ENCODE data around the gene RTN4RL1. TPM values are rescaled to one million over a fixed set of nuclear protein-coding genes. Genes with fewer than 3 reads are reported as not detected.

RTN4RL1 gene
- total and polyA plus RNA-seq, 2 of the 4 experiments (the other 2 are of a cell fraction): under 0.01 to 0.03 TPM

DNA sequence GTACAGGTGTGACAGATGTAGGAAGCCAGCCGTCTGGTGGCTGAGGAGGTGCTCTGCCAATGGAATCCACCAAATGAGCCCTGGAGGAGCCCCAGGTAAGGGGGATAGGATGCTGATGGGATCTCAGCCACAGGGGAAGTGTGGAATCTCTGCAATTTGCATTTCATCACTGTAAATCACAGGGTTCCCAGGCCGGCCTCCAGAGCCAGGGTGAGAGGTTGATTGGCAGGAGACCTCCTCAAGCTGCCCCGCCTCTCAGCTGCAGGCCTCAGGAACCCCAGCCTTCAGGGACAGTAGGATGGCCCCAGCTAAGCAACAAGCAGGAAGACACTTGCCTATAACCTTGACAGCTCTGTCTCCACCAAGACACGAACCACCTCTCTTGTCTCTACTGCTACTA lies 39.4 kb downstream of the RTN4RL1 start:
- Histone ChIP-seq H3K18ac (ENCODE audit: low read depth, low read length) (no peak overlapping the region), H3K27me3 (ENCODE audit: control insufficient read depth, insufficient read depth, low read length) (peaks cover 10% of the 10 kb centered on the region; the same call in 1 of the 2 replicates), H2BK120ac (ENCODE audit: low read depth, low read length) (no peak overlapping the region), H3K4me3 (ENCODE audit: insufficient read depth, low read depth, low read length) (no peak overlapping the region), H4K8ac (ENCODE audit: low read depth in 2 of 2, low read length in 2 of 2) (no peak overlapping the region), H4K20me1 (ENCODE audit: insufficient read depth, low read length) (no peaks in the 10 kb centered on the region), H3K14ac (replicated peaks; ENCODE audit: low read depth, low read length) (no peak overlapping the region), H3K27ac (ENCODE audit: insufficient read depth, low read length) (no peak overlapping the region), H3K23ac (ENCODE audit: low read depth, low read length) (no peak overlapping the region), H2BK20ac (ENCODE audit: low read depth, low read length) (no peak overlapping the region), H3K56ac (ENCODE audit: extremely low read depth, insufficient read depth, low read length) (no peak overlapping the region), H2AK5ac (ENCODE audit: low read depth, low read length) (no peak overlapping the region), H3K36me3 (ENCODE audit: control insufficient read depth, insufficient read depth, low read length) (no peaks in the 10 kb centered on the region), H3K4ac (ENCODE audit: low read depth, low read length) (no peak overlapping the region), H2BK15ac (ENCODE audit: low read depth, low read length) (no peak overlapping the region), H3K9me3 (ENCODE audit: control insufficient read depth, insufficient read depth, low read length) (no peaks in the 10 kb centered on the region), H2BK5ac (ENCODE audit: low read depth, low read length, poor library complexity, severe bottlenecking) (no peak overlapping the region), H2AFZ (replicated peaks; ENCODE audit: low read length, poor library complexity) (no peak overlapping the region), H3K9ac (ENCODE audit: low read depth, low read length) (no peak overlapping the region), H3K4me1 (ENCODE audit: control insufficient read depth, insufficient read depth, low read length) (peaks cover 7% of the 10 kb centered on the region; the same call in 1 of the 2 replicates), H2AK9ac (replicated peaks; ENCODE audit: low read depth, low read length, poor library complexity) (no peak overlapping the region), H4K5ac (ENCODE audit: low read depth, low read length) (no peak overlapping the region), H3K9me1 (ENCODE audit: insufficient read depth, low read length) (peaks cover 9% of the 10 kb centered on the region), H3K79me1 (ENCODE audit: low read depth in 1 of 2, low read length in 2 of 2) (no peaks in the 10 kb centered on the region), H4K91ac (ENCODE audit: insufficient read depth, low read depth, low read length) (no peak overlapping the region), H3K4me2 (ENCODE audit: low read depth, low read length) (no peak overlapping the region)
- TF ChIP-seq, protein P1, sequence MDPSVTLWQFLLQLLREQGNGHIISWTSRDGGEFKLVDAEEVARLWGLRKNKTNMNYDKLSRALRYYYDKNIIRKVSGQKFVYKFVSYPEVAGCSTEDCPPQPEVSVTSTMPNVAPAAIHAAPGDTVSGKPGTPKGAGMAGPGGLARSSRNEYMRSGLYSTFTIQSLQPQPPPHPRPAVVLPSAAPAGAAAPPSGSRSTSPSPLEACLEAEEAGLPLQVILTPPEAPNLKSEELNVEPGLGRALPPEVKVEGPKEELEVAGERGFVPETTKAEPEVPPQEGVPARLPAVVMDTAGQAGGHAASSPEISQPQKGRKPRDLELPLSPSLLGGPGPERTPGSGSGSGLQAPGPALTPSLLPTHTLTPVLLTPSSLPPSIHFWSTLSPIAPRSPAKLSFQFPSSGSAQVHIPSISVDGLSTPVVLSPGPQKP (IDR thresholded peaks at IDR 0.05; ENCODE audit: borderline replicate concordance, low read depth, low read length): no peak
- TF ChIP-seq POLR2A (IDR thresholded peaks at IDR 0.05; ENCODE audit: low read depth, low read length) (no peak), CTCF (conservative IDR thresholded peaks at IDR 0.05; ENCODE audit: low read depth, low read length) (no peak), SMC3 (IDR thresholded peaks at IDR 0.05; ENCODE audit: low read depth, low read length) (no peak), CEBPB (IDR thresholded peaks at IDR 0.05; ENCODE audit: low read depth, low read length) (no peak), MXI1 (IDR thresholded peaks at IDR 0.05; ENCODE audit: borderline replicate concordance, low read depth, low read length) (no peak), CHD1 (IDR thresholded peaks at IDR 0.05; ENCODE audit: low read depth, low read length) (no peak), RAD21 (IDR thresholded peaks at IDR 0.05; ENCODE audit: low read length) (no peak), FOS (IDR thresholded peaks at IDR 0.05; ENCODE audit: low read depth, low read length) (no peak), NFE2L2 (IDR thresholded peaks at IDR 0.05; ENCODE audit: low read depth, low read length) (no peak), MAFK (IDR thresholded peaks at IDR 0.05; ENCODE audit: low read depth, low read length) (no peak), RCOR1 (IDR thresholded peaks at IDR 0.05; ENCODE audit: insufficient replicate concordance, low read length) (no peak), MAZ (IDR thresholded peaks at IDR 0.05; ENCODE audit: borderline replicate concordance, low read depth, low read length) (no peak), USF2 (IDR thresholded peaks at IDR 0.05; ENCODE audit: low read depth, low read length) (no peak), RFX5 (IDR thresholded peaks at IDR 0.05; ENCODE audit: low read depth, low read length) (no peak), BHLHE40 (IDR thresholded peaks at IDR 0.05; ENCODE audit: low read depth, low read length) (no peak)
- no TSS peak for BruUV-seq (replicated peaks)
- dilution Hi-C loops (cut with HindIII; ENCODE audit: low sequenced_read_pairs, unreplicated experiment) (no loop called here), intact Hi-C loops (cut with micrococcal nuclease) (no loop called here), in situ Hi-C loops (cut with MboI; ENCODE audit: low sequenced_read_pairs) (no loop called here)
- POLR2A ChIA-PET (ENCODE audit: unreplicated experiment): no interaction called here
- CTCF ChIA-PET: no interaction called here
- DNase-seq (no peak), ATAC-seq (ENCODE audit: low read depth) (no peak)
- WGBS, 2 experiments (ENCODE audit: extremely low coverage in 2 of 2, insufficient read length in 1 of 2): no CpG with 5 or more reads among the region's 4 CpGs
